Measurements from ENCODE around the gene UNC5C. TPM values are rescaled to one million over a fixed set of nuclear protein-coding genes. Genes with fewer than 3 reads are reported as not detected.

Gene UNC5C
- total and polyA plus RNA-seq, 2 of the 8 experiments (the other 6 are each of a cell fraction or from before 2014, with no cell fraction given): 0.30 to 1.3 TPM

- no peak for TF ChIP-seq CHD1 (IDR thresholded peaks at IDR 0.05; ENCODE audit: low read depth, low read length)
These were observed 48.4 kb downstream of the UNC5C start (continued) for GRCh38 chr4:95500361-95500760.
